Measurements from ENCODE around the gene TTC23L. TPM values are rescaled to one million over a fixed set of nuclear protein-coding genes. Genes with fewer than 3 reads are reported as not detected.

Gene TTC23L
- total RNA-seq, 2 donors from 2014 or later = 0.35 TPM; not detected in 1

- DNase-seq = no peak
- no peak overlapping the region for H3K9ac ChIP-seq (ENCODE audit: low read depth in 2 of 2, low read length in 2 of 2)
- no peak overlapping the region for H3K27ac ChIP-seq
- no peak overlapping the region for H3K4me3 ChIP-seq
- no peaks in the 10 kb centered on the region for H3K27me3 ChIP-seq
- H3K4me1 ChIP-seq = no peaks in the 10 kb centered on the region
- intact Hi-C loops (cut with DNase I) = no loop called here
- TF ChIP-seq, protein P1, sequence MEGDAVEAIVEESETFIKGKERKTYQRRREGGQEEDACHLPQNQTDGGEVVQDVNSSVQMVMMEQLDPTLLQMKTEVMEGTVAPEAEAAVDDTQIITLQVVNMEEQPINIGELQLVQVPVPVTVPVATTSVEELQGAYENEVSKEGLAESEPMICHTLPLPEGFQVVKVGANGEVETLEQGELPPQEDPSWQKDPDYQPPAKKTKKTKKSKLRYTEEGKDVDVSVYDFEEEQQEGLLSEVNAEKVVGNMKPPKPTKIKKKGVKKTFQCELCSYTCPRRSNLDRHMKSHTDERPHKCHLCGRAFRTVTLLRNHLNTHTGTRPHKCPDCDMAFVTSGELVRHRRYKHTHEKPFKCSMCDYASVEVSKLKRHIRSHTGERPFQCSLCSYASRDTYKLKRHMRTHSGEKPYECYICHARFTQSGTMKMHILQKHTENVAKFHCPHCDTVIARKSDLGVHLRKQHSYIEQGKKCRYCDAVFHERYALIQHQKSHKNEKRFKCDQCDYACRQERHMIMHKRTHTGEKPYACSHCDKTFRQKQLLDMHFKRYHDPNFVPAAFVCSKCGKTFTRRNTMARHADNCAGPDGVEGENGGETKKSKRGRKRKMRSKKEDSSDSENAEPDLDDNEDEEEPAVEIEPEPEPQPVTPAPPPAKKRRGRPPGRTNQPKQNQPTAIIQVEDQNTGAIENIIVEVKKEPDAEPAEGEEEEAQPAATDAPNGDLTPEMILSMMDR (IDR thresholded peaks at IDR 0.05) = no peak
- H3K36me3 ChIP-seq = no peaks in the 10 kb centered on the region
- H3K9me3 ChIP-seq = no peaks in the 10 kb centered on the region
Observed at GRCh38 chr5:34849253-34849652, 10.3 kb downstream of the TTC23L start.

DNA sequence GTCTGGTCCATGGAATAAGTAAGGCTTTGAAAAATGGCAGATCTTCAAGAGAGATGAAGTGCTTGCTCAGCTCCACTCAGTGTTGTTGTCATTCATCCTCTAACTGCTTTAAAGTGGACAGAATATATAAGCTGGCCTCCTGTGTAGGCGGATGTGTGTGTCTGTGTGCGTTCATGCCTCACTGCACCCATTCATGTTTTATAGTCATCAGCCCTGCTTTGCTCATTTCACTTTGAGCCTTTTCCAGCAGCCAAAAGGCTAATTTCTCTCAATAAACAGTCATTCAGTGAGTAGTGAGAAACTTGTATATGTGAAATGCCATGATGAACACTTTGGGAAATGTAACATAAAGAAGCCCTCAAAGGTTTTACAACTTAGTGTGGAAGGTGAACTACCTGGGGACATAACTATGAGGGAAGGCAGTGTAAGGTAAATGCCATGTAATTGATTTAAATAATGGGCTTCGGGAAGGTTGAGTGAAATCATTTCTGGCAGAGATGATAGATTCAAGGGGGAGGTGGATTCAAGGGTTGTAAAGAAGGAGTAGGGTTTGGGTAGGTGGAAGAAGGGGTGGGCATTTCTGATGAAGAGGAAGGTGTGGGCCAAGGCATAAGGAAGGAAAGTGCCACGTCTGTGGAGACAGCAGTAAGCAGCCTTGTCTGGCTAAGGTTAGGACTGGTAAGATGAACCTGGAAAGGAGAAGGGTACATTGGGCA lies 15.7 kb downstream of the TTC23L start:
- Histone ChIP-seq H3K27me3 (no peaks in the 10 kb centered on the region), H3K9me3 (no peaks in the 10 kb centered on the region), H3K27ac (no peak overlapping the region), H3K4me3 (no peak overlapping the region), H3K4me1 (no peaks in the 10 kb centered on the region), H3K36me3 (no peaks in the 10 kb centered on the region), H3K9ac (ENCODE audit: low read depth in 2 of 2, low read length in 2 of 2) (no peak overlapping the region)
- TF ChIP-seq, protein P1 (IDR thresholded peaks at IDR 0.05) = no peak
- no peak for DNase-seq
- intact Hi-C loops (cut with DNase I) = no loop called here

DNA sequence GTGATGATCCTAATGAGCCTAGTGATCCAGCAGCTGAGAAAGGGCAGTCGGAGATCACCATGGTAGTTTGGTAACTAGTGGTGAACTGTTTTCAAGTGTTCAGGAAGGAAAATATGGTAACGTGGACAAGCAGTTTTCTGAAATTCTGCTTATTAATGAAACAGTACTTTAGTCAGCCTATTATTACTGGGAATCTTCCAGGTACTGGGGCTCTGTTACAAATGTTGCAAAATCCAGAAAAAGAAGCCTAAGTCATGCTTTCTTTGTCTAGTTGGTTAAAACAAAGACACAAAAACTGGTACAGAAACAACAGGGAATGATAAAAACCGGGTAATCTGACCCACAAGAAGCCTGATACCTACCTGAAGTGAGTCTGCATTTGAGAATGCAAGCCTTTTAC lies 18.2 kb downstream of the TTC23L start:
- H3K4me3 ChIP-seq = no peak overlapping the region
- no peak overlapping the region for H3K9ac ChIP-seq (ENCODE audit: low read depth in 2 of 2, low read length in 2 of 2)
- no peaks in the 10 kb centered on the region for H3K4me1 ChIP-seq
- no peaks in the 10 kb centered on the region for H3K27me3 ChIP-seq
- no peaks in the 10 kb centered on the region for H3K36me3 ChIP-seq
- H3K27ac ChIP-seq = no peak overlapping the region
- DNase-seq = no peak
- TF ChIP-seq, protein P1 (IDR thresholded peaks at IDR 0.05) = no peak
- intact Hi-C loops (cut with DNase I) = no loop called here
- H3K9me3 ChIP-seq = no peaks in the 10 kb centered on the region

DNA sequence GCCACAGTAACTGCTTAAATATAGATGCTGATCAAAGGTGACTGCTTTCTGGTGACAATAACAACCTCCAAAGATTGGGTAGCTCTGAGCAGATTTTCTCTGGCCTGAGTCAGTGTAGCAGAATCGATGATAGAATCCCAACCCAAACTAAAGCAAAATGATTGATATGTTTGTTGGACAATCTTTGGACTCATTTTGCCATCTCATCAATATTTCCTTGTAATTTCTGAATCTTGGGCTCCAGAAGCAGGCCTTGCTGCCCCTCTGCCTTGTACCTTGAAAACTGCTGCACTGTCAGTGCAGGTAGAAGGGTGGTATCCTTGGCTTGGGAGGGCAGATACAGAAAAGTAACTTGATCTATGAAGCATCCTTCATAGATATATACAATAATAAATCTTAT lies 18.9 kb downstream of the TTC23L start:
- TF ChIP-seq, protein P1 (IDR thresholded peaks at IDR 0.05) = no peak
- no peaks in the 10 kb centered on the region for H3K4me1 ChIP-seq
- H3K9me3 ChIP-seq = no peaks in the 10 kb centered on the region
- no peaks in the 10 kb centered on the region for H3K27me3 ChIP-seq
- no peak overlapping the region for H3K27ac ChIP-seq
- H3K4me3 ChIP-seq = no peak overlapping the region
- H3K9ac ChIP-seq (ENCODE audit: low read depth in 2 of 2, low read length in 2 of 2) = no peak overlapping the region
- DNase-seq = no peak
- no peaks in the 10 kb centered on the region for H3K36me3 ChIP-seq
- intact Hi-C loops (cut with DNase I) = no loop called here

DNA sequence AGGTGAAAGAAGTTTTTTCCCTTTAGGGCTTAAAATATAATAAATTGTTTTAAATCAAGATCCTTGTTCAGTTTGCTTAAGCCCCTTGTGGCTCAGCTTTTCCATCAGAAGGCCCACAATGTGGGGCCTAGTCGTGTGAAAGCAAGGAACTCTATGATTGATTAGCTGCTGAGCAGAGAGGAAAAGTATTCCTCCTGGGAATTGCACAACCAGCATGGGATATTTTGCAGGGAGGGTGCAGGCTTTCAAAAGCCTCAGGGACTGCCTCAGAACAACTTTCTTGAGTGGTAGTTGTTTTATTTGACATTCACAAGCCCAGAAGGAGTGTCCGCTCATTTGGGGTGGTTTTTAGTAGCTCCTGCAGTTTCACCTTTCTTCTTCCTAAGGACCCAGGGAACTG lies 19.8 kb downstream of the TTC23L start:
- Histone ChIP-seq H3K9ac (ENCODE audit: low read depth in 2 of 2, low read length in 2 of 2) (no peak overlapping the region), H3K36me3 (no peaks in the 10 kb centered on the region), H3K9me3 (no peaks in the 10 kb centered on the region), H3K27me3 (no peaks in the 10 kb centered on the region), H3K4me1 (no peaks in the 10 kb centered on the region), H3K4me3 (no peak overlapping the region), H3K27ac (no peak overlapping the region)
- intact Hi-C loops (cut with DNase I) = no loop called here
- DNase-seq = no peak
- TF ChIP-seq, protein P1 (IDR thresholded peaks at IDR 0.05) = no peak
